GM21381 (cell line): ENCODE data around the gene ASMTL.
"Not testable (repeated sequence)": the region's sequence is repeated elsewhere in the genome, so short reads cannot be mapped to it uniquely, and the experiment has no call there.

Experiments
- ATAC-seq: cut with Tn5 transposase; IDR thresholded peaks from one replicate; pipeline ENCODE4 v1.9.1; 2021; ENCODE audit warnings: mild to moderate bottlenecking, moderate library complexity; ENCODE audit not compliant: unreplicated experiment

ASMTL gene

GRCh38 chrX:1435241-1435895 is 17.3 kb downstream of the ASMTL start:
- no peak for ATAC-seq

GRCh38 chrX:1434871-1435240 is 17.9 kb downstream of the ASMTL start:
- ATAC-seq = no peak

- ATAC-seq = no peak
These were observed 18.9 kb downstream of the ASMTL start for GRCh38 chrX:1433646-1434357.

- ATAC-seq = no peak
These were observed 22.3 kb downstream of the ASMTL start for GRCh38 chrX:1430451-1430850.

GRCh38 chrX:1427756-1428155 is 25.0 kb downstream of the ASMTL start:
- no peak for ATAC-seq

GRCh38 chrX:1426321-1426720 is 26.4 kb downstream of the ASMTL start:
- not testable (repeated sequence) for ATAC-seq

GRCh38 chrX:1425381-1425780 is 27.3 kb downstream of the ASMTL start:
- ATAC-seq = no peak

GRCh38 chrX:1424147-1424851 is 28.4 kb downstream of the ASMTL start:
- ATAC-seq = no peak

- ATAC-seq = no peak
These were observed 29.5 kb downstream of the ASMTL start for GRCh38 chrX:1423215-1423614.

GRCh38 chrX:1422135-1422465 is 30.6 kb downstream of the ASMTL start:
- ATAC-seq = no peak

- ATAC-seq = no peak
These were observed 31.1 kb downstream of the ASMTL start for GRCh38 chrX:1421433-1422134.

GRCh38 chrX:1420371-1420770 is 32.3 kb downstream of the ASMTL start:
- no peak for ATAC-seq

- no peak for ATAC-seq
These were observed 33.0 kb downstream of the ASMTL start for GRCh38 chrX:1419545-1420355.

- ATAC-seq = no peak
These were observed 33.7 kb downstream of the ASMTL start for GRCh38 chrX:1418901-1419544.

GRCh38 chrX:1417921-1418771 is 34.6 kb downstream of the ASMTL start:
- ATAC-seq = no peak

GRCh38 chrX:1416965-1417760 is 35.5 kb downstream of the ASMTL start:
- ATAC-seq = no peak

GRCh38 chrX:1416327-1416784 is 36.4 kb downstream of the ASMTL start:
- ATAC-seq = no peak

GRCh38 chrX:1412551-1413161 is 40.1 kb downstream of the ASMTL start:
- no peak for ATAC-seq
